Activated CD4-positive, alpha-beta memory T cell treated with anti-CD3 and anti-CD28 coated beads for 36 hours (primary cell): ENCODE data around the gene TUT1. TPM values are rescaled to one million over a fixed set of nuclear protein-coding genes. Genes with fewer than 3 reads are reported as not detected.
A peak's percentile ranks its signal among the peaks of the same experiment; 100 is the strongest.

Source experiments
- CTCF ChIA-PET: fragments of 350-600 bp; sonication (Branson Sonifier 250); formaldehyde crosslinking; loops from one replicate; lab custom pipeline; 2021; ENCODE audit warnings: antibody characterized with exemption, inconsistent platforms; lab: Charles Lee
- POLR2A ChIA-PET: fragments of 350-600 bp; sonication (Branson Sonifier 250); formaldehyde crosslinking; loops from one replicate; lab custom pipeline; 2021; ENCODE audit warnings: antibody characterized with exemption; lab: Charles Lee
- DNase-seq: peaks from one replicate; pipeline ENCODE4 v3.0.0-alpha.2; 2020
- H3K27ac Mint-ChIP-seq: one replicate; pipeline ENCODE4 v1.8.0; 2021; ENCODE audit warnings: mixed read lengths
- H3K27me3 Mint-ChIP-seq: one replicate; pipeline ENCODE4 v1.8.0; 2021; ENCODE audit warnings: mixed read lengths
- H3K36me3 Mint-ChIP-seq: one replicate; pipeline ENCODE4 v1.8.0; 2021; ENCODE audit warnings: mixed read lengths
- H3K4me1 Mint-ChIP-seq: one replicate; pipeline ENCODE4 v1.8.0; 2021; ENCODE audit warnings: low read depth, mixed read lengths
- H3K4me3 Mint-ChIP-seq: one replicate; pipeline ENCODE4 v1.8.0; 2021; ENCODE audit warnings: mild to moderate bottlenecking, mixed read lengths
- H3K9me3 Mint-ChIP-seq: one replicate; pipeline ENCODE4 v1.8.0; 2021; ENCODE audit warnings: mixed read lengths
- intact Hi-C: fragments of 100-400 bp; cut with micrococcal nuclease; formaldehyde crosslinking; loops from one replicate; pipeline ENCODE4 v1.15.1; 2023
- total RNA-seq, 2 experiments: library from RNA; stranded (reverse); gene quantifications; one replicate each; pipeline ENCODE4 v1.2.3, GENCODE V29; 2021

TUT1 gene
- total RNA-seq, 2 experiments from 2014 or later: 32.7 to 34.2 TPM

DNA sequence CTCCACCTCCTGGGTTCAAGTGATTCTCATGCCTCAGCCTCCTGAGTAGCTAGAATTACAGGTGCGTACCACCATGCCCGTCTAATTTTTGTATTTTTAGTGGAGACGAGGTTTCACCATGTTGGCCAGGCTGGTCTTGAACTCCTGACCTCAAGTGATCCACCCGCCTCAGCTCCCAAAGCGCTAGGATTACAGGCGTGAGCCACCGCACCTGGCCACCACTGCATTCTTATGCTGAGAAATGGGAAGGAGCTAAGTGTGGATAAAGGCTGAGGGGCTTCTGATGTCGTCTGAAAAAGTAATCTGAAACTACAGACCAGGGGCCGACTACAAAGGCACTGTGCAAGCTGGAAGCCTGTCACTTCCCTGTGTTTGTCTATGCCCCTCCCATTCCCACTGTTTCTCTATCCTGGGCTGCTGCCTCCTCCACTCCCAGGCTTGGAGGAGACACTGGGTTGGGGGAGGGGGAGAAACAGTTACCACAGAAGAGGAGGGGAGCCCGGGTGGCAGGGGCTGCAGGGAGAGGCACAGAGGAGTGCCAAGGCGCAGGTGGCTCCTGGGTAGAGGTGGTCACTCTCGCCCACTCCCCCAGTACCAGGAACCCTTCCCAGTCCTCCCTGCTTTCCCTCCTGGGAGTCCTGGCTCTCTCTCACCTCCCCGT, 13.3 kb upstream of the TUT1 start:
- H3K36me3 Mint-ChIP-seq: peaks cover 55% of the 10 kb centered on the region
- peaks cover 42% of the 10 kb centered on the region for H3K4me1 Mint-ChIP-seq
- H3K27me3 Mint-ChIP-seq: no peaks in the 10 kb centered on the region
- H3K27ac Mint-ChIP-seq: no peak overlapping the region
- H3K4me3 Mint-ChIP-seq: no peak overlapping the region
- H3K9me3 Mint-ChIP-seq: no peaks in the 10 kb centered on the region
- ChIA-PET CTCF (no interaction called here), POLR2A (no interaction called here)
- no peak for DNase-seq
- intact Hi-C loops: no loop called here

DNA sequence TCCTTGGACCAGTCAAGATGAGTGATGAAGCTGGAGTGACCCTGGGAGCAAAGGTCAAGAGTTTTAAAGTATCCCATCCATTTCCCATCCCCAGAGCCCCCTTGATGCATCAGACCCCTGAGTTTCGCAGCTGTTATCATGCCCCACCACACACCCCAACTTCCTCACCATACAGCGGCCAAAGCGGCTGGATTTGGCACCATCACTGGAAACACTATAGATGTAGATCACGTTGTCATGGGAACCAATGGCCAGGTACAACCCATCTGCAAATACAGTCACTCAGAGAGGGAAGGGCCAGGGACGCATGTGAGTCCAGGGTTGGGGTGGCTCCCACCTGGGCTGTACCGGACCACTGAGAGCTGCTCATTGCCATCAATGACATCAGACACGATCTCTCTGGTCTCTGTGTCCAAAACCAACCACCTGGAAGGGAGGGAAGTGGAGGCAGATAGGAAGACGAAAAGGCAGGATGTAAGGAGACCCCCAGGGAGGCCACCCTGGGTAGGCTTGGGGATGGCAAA, 12.5 kb upstream of the TUT1 start:
- intact Hi-C loops: no loop called here
- POLR2A ChIA-PET: interaction anchor here (1.4 to 5.9 kb wide), 2 partner anchors 8 to 237 kb away, joined by 3 to 38 read pairs; partner anchors contain the start of genes EML3 and ROM1

DNA sequence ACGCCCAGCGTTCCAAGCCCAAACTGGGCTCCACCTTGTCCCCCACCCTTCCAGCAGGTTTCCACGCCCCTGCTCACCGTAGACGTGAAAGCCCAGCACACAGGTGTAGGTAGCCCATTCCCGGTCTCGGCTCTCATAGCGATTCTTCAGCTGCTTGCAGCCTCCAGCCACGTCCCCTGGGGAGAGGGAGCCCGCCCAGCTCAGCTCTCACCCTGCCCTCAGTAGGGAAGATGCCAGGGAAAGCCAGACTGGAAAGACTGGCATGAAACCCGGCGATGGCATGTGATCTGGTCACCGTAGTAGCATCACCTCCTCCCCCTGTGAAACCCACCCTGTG, 11.7 kb upstream of the TUT1 start:
- Mint-ChIP-seq H3K27me3 (no peaks in the 10 kb centered on the region), H3K27ac (no peak overlapping the region), H3K36me3 (peaks cover 62% of the 10 kb centered on the region), H3K4me3 (peak overlapping the region; percentile 4), H3K9me3 (no peaks in the 10 kb centered on the region), H3K4me1 (peaks cover 50% of the 10 kb centered on the region)
- intact Hi-C loops: no loop called here
- POLR2A ChIA-PET: interaction anchor here (1.0 to 5.9 kb wide), 3 partner anchors 8 to 238 kb away, joined by 3 to 38 read pairs (median 3); partner anchors contain the start of genes EML3, ROM1 and TUT1
- CTCF ChIA-PET: interaction anchor here (3.0 to 3.2 kb wide), 2 partner anchors 8 to 11 kb away, joined by 29 to 44 read pairs; partner anchors contain the start of gene TUT1
- DNase-seq: no peak

More for the DNA sequence above, 12.5 kb upstream of the TUT1 start:
- no peak for DNase-seq
- Mint-ChIP-seq H3K36me3 (peaks cover 55% of the 10 kb centered on the region), H3K27ac (peak overlapping the region; percentile 7), H3K9me3 (no peaks in the 10 kb centered on the region), H3K4me3 (no peak overlapping the region), H3K27me3 (no peaks in the 10 kb centered on the region), H3K4me1 (peaks cover 47% of the 10 kb centered on the region)
- CTCF ChIA-PET: no interaction called here

DNA sequence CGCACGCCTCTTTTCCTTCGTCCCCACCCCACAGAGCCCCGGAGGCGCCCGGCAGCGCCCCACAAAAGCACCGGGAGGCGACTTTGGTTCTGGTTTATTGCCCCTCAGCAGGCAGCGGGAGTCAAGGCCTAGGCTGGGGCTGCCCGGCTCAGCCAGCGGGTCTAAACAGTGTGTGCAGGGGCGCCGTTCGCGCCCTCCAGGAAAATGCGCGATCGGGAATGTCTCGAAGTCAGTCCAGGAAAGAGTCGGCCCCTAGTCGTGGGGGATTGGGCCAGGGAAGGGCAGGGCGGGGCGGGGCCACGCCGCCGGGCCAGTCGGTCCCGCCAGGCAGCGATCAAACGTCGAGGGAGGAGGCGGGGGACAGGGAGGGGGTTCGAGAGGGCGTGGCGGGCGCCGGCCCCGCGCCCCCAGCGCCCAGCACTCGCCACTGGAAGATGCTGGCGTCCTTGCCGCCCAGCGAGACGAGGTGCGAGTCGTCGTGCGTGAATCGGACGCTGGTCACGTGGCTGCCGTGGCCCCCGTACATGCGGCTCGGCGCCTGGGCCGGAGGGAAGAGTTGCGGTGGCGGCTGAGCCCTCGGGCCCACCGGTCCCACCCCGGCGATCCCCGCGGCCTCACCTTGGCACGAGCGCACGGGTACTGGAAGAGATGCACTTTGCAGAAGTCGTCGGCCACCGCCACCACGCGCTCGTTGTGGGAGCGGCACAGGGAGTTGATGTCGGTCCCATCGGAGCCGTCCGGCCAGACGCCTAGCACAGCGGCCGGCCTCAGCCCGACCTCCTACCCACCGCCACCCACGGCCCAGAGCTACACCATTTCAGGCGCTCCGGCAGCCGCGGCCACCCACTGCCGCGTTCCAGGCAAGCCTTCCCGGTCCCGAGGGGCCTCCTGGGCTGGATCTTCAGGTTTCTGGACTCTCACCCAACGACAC, 11.1 kb upstream of the TUT1 start:
- no peaks in the 10 kb centered on the region for H3K27me3 Mint-ChIP-seq
- H3K27ac Mint-ChIP-seq: peak overlapping the region; percentile 97
- CTCF ChIA-PET: interaction anchor here (0.7 to 3.2 kb wide), 7 partner anchors 9 to 210 kb away, joined by 3 to 44 read pairs (median 8); partner anchors contain the start of genes B3GAT3, EML3, ROM1 and TUT1
- no peaks in the 10 kb centered on the region for H3K9me3 Mint-ChIP-seq
- peaks cover 51% of the 10 kb centered on the region for H3K4me1 Mint-ChIP-seq
- peak overlapping the region; percentile 81 for H3K4me3 Mint-ChIP-seq
- POLR2A ChIA-PET: interaction anchor here (0.7 to 5.9 kb wide), 18 partner anchors 9 to 253 kb away, joined by 3 to 55 read pairs (median 6); partner anchors contain the start of genes B3GAT3, C11orf98, CSKMT and EEF1G
- peak; percentile 39 for DNase-seq
- intact Hi-C loops: no loop called here
- peaks cover 63% of the 10 kb centered on the region for H3K36me3 Mint-ChIP-seq

DNA sequence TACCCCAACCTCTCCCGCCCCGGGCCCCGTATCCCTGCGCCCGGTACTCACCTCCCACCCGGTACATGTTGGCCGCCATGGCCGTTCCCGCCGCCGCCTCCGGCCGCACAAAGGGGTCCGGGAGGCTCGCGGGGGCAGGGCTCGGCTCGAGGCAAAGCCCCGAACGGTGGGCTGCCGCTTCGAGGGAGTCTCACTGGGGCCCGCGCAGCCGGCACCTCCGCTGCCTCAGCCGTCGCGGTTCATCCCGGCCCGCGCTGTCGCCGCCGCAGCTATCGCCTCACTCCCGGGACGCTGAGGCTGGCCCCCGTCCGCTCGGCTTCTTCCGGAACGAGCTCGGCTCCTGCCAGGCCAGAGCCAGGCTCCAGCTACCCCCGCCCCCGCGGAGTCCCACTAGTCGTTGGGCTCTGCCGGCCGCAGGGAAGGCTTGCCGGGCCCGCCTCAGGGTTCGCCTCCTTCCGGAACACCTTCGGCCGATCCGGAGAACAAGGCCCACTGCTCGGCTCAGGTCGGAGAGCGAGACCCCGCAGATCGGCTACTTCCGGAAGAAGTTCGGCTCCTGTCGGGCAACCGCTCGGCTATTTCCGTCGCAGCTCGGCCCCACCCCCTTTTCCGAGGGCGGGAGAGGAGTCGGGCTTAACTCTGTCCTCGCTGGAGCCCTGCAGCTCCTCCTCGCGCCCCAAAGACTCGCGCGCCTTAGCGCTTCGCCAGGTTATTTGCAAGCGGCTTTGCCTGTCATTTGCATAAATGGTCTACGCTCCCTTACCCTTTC, 10.2 kb upstream of the TUT1 start, which contains the start of gene MTA2:
Gene MTA2 (minus strand): TSS at position 494 of the 769 bp plus-strand sequence. CDS start 415 bp downstream, at position 79.
- peaks cover 56% of the 10 kb centered on the region for H3K4me1 Mint-ChIP-seq

DNA sequence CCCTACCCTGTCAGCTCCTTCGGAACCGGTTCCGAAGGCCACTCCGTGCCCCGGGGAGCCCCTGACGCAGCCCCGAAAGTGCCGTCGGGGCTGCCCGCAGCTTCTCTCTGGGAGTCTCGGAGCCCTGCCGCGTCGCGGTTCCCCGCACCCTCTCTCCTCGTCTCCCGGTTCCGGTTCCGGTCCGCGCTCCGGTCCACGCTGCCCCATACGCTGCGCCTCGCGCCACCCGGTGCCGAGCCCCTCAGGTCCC, 9.7 kb upstream of the TUT1 start:
- peaks cover 64% of the 10 kb centered on the region for H3K36me3 Mint-ChIP-seq
- CTCF ChIA-PET: interaction anchor here (0.9 to 3.2 kb wide), 8 partner anchors 9 to 208 kb away, joined by 3 to 44 read pairs (median 6); partner anchors contain the start of genes B3GAT3, EML3, HNRNPUL2 and ROM1

More for the DNA sequence above, 10.2 kb upstream of the TUT1 start, which contains the start of gene MTA2:
- POLR2A ChIA-PET: interaction anchor here (0.7 to 5.9 kb wide), 18 partner anchors 10 to 279 kb away, joined by 3 to 55 read pairs (median 6); partner anchors contain the start of genes B3GAT3, C11orf98, CSKMT and EEF1G
- Mint-ChIP-seq H3K27ac (peak within 1 kb of the TSS; percentile 97), H3K4me3 (peak within 1 kb of the TSS; percentile 81), H3K9me3 (no peaks in the 10 kb centered on the region), H3K27me3 (no peaks in the 10 kb centered on the region), H3K36me3 (peaks cover 64% of the 10 kb centered on the region)
- DNase-seq: peak; percentile 100
- CTCF ChIA-PET: interaction anchor here (0.7 to 3.2 kb wide), 8 partner anchors 9 to 209 kb away, joined by 3 to 44 read pairs (median 7); partner anchors contain the start of genes B3GAT3, EML3, HNRNPUL2 and ROM1
- intact Hi-C loops: loop anchor here (1.0 to 2.0 kb wide), 2 partner anchors 63 to 108 kb away; partner anchors contain the start of genes C11orf98 and CSKMT

DNA sequence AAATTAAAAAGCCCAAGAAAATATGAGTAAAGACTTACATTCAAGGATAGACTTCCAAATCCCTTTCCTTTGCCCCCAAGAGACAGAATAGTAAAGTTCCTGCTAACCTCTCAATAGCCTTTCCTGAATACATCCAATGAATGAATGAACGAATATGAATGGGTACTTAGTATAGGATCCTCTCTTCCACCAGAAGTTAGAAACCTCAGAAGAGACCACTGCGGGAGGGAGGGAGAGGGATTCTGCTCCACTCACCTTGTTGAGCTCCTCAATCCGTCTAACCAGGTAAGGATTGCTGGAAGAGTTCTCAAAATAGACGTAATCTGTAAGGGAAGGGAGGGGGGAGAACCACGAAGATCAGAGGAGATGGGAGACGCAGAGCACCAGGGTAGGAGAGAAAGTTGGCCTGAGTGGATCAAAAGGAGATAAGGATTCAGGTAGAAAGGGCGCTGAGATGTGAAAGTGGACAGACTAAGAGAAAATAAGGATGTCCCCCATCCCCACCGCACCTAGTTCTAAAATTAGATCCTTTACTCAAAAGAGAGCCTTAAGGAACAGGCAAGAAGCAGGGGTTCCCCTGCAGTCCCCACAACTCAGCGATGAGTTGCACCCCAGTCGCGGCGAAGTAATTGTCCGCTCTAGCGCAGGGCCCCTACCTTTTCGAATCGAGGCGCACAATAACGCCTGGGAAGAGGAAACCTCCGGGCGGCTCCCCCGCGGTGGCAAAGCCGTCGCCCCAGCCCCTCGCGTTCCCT, 9.2 kb upstream of the TUT1 start:
- CTCF ChIA-PET: interaction anchor here (1.0 to 3.2 kb wide), 7 partner anchors 8 to 176 kb away, joined by 4 to 44 read pairs (median 6); partner anchors contain the start of genes B3GAT3, EML3, ROM1 and TUT1
- Mint-ChIP-seq H3K27ac (peak overlapping the region; percentile 97), H3K36me3 (peaks cover 67% of the 10 kb centered on the region), H3K4me3 (peak overlapping the region; percentile 81), H3K27me3 (no peaks in the 10 kb centered on the region), H3K9me3 (no peaks in the 10 kb centered on the region), H3K4me1 (peaks cover 52% of the 10 kb centered on the region)
- DNase-seq: peak; percentile 53
- POLR2A ChIA-PET: interaction anchor here (0.7 to 5.9 kb wide), 11 partner anchors 9 to 255 kb away, joined by 3 to 55 read pairs (median 8); partner anchors contain the start of genes B3GAT3, C11orf98, CSKMT and EEF1G
- intact Hi-C loops: loop anchor here (1.0 to 2.0 kb wide), 3 partner anchors 12 to 109 kb away; partner anchors contain the start of genes C11orf98, CSKMT and EML3

More for the DNA sequence above, 9.7 kb upstream of the TUT1 start:
- intact Hi-C loops: loop anchor here (1.0 to 2.0 kb wide), 2 partner anchors 64 to 108 kb away; partner anchors contain the start of genes C11orf98 and CSKMT
- DNase-seq: peak; percentile 59
- Mint-ChIP-seq H3K4me1 (peaks cover 53% of the 10 kb centered on the region), H3K27ac (peak overlapping the region; percentile 97), H3K27me3 (no peaks in the 10 kb centered on the region), H3K9me3 (no peaks in the 10 kb centered on the region), H3K4me3 (peak overlapping the region; percentile 81)
- POLR2A ChIA-PET: interaction anchor here (0.7 to 5.9 kb wide), 18 partner anchors 9 to 280 kb away, joined by 3 to 55 read pairs (median 6); partner anchors contain the start of genes B3GAT3, C11orf98, CSKMT and EEF1G

DNA sequence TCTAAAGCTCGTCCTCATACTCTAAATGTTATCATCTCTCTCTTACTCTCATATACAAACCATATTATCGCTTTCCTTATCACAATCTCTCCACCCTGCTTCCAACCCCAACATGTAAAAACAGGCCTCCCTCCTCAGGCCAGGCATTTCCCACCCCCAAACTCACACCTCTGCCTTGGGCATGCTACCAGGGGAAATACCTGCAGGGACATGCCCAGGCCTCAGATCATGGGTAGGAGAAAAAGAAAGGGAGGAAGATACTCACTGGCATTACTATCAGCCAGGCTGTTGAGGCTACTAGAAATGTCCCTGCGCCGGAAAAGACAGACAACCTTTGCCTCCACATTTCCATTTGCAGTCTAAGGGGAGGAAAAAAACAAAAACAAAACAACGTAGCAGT, 8.6 kb upstream of the TUT1 start:
- Mint-ChIP-seq H3K36me3 (peaks cover 68% of the 10 kb centered on the region), H3K27me3 (no peaks in the 10 kb centered on the region), H3K27ac (peak overlapping the region; percentile 97), H3K4me1 (peaks cover 51% of the 10 kb centered on the region), H3K4me3 (peak overlapping the region; percentile 81), H3K9me3 (no peaks in the 10 kb centered on the region)
- ChIA-PET POLR2A (interaction anchor here (0.6 to 5.9 kb wide), 13 partner anchors 8 to 255 kb away, joined by 3 to 55 read pairs (median 6); partner anchors contain the start of genes C11orf98, CSKMT, EEF1G and EML3), CTCF (interaction anchor here (0.8 to 3.0 kb wide), 7 partner anchors 7 to 175 kb away, joined by 3 to 44 read pairs (median 5); partner anchors contain the start of genes B3GAT3, C11orf98, CSKMT and TUT1)
- intact Hi-C loops: loop anchor here (1.0 to 2.0 kb wide), 6 partner anchors 9 to 65 kb away; partner anchors contain the start of genes C11orf98, CSKMT, EML3 and INTS5
- DNase-seq: peak; percentile 59

DNA sequence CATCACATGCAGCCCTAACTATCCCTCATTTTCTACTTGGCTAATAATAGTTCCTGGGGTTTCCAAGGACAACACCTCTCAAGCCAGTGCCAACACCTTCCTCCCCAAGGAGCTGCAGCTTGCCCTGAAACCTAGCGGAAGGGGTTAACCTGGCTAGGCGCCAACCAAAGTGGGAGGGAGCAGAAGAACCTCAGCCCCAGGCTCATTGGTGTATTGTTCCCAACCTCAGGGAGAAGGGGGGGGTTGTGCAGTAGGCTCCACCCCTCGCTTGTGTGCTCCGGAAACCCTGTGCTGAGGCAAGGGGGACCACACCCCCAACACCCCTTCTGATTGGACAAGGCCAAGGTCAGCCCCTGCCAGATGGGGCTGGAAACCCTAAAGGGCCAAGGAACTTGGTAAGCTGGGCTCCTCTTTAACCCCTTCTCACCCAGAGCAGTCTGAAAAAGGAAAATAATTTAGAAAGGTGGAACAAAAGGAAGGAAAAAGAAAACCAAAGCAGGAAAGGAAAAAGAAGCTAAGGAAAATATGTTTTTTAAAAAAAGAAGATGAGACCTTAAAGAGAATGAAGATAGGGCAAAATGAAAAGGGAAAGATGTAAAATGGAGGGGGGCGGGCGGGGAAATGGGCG, 7.9 kb upstream of the TUT1 start:
- peak overlapping the region; percentile 81 for H3K4me3 Mint-ChIP-seq
- CTCF ChIA-PET: interaction anchor here (0.8 to 1.0 kb wide), 6 partner anchors 12 to 263 kb away, joined by 3 to 6 read pairs (median 4); partner anchors contain the start of genes C11orf98 and CSKMT
- peak; percentile 98 for DNase-seq
- H3K27me3 Mint-ChIP-seq: no peaks in the 10 kb centered on the region
- H3K27ac Mint-ChIP-seq: peak overlapping the region; percentile 97
- POLR2A ChIA-PET: interaction anchor here (0.6 to 5.9 kb wide), 12 partner anchors 8 to 257 kb away, joined by 3 to 44 read pairs (median 4); partner anchors contain the start of genes C11orf98, CSKMT, EEF1G and EML3
- intact Hi-C loops: loop anchor here (1.0 kb wide), 4 partner anchors 8 to 54 kb away; partner anchors contain the start of genes INTS5 and TUT1
- H3K4me1 Mint-ChIP-seq: peaks cover 57% of the 10 kb centered on the region
- peaks cover 71% of the 10 kb centered on the region for H3K36me3 Mint-ChIP-seq
- H3K9me3 Mint-ChIP-seq: no peaks in the 10 kb centered on the region
